ENCODE results near the gene CCL27. TPM values are rescaled to one million over a fixed set of nuclear protein-coding genes. Genes with fewer than 3 reads are reported as not detected.

CCL27 gene
- polyA plus RNA-seq, 2 of the 4 experiments (the other 2 are of a cell fraction): 0.22 to 0.27 TPM

DNA sequence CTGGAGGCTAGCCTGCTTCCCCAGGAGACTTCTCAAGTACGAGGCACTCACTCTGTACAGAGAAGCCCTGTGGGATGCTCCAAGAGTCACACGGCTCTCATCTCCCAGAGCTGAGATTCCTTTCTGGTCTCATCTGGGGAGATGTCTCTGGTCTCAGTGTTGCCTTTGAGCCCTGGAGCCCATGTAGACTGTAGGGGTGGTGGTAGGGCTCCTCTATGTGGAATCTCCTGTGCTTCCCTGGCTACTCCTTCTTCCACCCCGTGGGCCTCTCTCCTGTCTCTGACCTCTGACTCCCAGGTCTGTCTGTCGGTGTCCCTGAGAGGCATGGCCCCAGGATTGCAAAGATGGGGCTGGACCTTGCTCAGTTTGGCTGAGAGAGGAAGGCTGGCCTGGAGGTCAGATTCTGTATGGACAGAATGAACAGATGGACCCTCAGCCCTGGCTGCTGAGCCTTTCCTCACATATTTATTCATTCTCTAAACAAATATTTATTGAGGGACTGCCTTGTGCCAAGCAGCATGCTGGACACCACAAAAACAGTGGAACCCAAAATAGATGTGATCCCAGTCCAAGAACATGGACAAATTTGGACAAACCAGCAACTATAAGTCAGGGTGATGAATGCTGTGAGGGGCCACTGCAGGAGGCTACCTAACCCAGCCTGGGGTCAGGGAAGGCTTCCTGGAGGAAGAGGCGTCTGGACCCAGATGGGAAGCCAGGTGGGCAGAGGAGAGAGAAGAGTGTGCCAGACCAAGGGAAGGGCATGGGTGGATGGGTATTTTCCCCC is 26.1 kb upstream of the CCL27 start:
- no peaks in the 10 kb centered on the region for H3K4me1 ChIP-seq
- H3K27ac ChIP-seq: no peak overlapping the region
- H3K4me3 ChIP-seq: no peak overlapping the region
- POLR2A ChIA-PET: no interaction called here
- WGBS (ENCODE audit: missing lambda C conversion rate): 70% methylated on average over 5 of the region's 5 CpGs
- CTCF ChIA-PET: interaction anchor here (0.7 to 10.1 kb wide), 7 partner anchors 11 to 97 kb away, joined by 3 to 135 read pairs (median 4); no protein-coding TSS in a partner anchor
- no peak for DNase-seq (ENCODE audit: low read depth in 1 of 2, low spot score in 1 of 2)
- H3K9me3 ChIP-seq: no peaks in the 10 kb centered on the region
- FAIRE-seq: no peak
- ATAC-seq: no peak
- TF ChIP-seq ZSCAN20 (CRISPR knock-in tag; IDR thresholded peaks at IDR 0.05) (no peak), NPAS2 (CRISPR knock-in tag; IDR thresholded peaks at IDR 0.05; ENCODE audit: borderline replicate concordance) (no peak), NR3C1 (IDR thresholded peaks at IDR 0.05) (no peak), EP300 (IDR thresholded peaks at IDR 0.05) (no peak), ZNF302 (CRISPR knock-in tag; IDR thresholded peaks at IDR 0.05) (no peak), REST (IDR thresholded peaks at IDR 0.05) (no peak), JUN (IDR thresholded peaks at IDR 0.05) (no peak), HOXB13 (CRISPR knock-in tag; IDR thresholded peaks at IDR 0.05; ENCODE audit: low read depth) (no peak), JUNB (IDR thresholded peaks at IDR 0.05) (no peak), FOSL2 (IDR thresholded peaks at IDR 0.05) (no peak), FOSL2 (CRISPR knock-in tag; IDR thresholded peaks at IDR 0.05) (no peak), POLR2A (IDR thresholded peaks at IDR 0.05; ENCODE audit: low read length) (no peak), NFE2L2 (conservative IDR thresholded peaks at IDR 0.05; ENCODE audit: low read length) (no peak), CHD4 (IDR thresholded peaks at IDR 0.05; ENCODE audit: borderline replicate concordance) (no peak), CHD2 (IDR thresholded peaks at IDR 0.05; ENCODE audit: low read length, partially characterized antibody) (no peak), CTCF (IDR thresholded peaks at IDR 0.05) (no peak), RCOR1 (IDR thresholded peaks at IDR 0.05; ENCODE audit: low read depth, low read length) (no peak), ZC3H11A (IDR thresholded peaks at IDR 0.05) (no peak), FOSB (CRISPR knock-in tag; IDR thresholded peaks at IDR 0.05) (no peak), HDAC2 (IDR thresholded peaks at IDR 0.05) (no peak), POLR2AphosphoS2 (conservative IDR thresholded peaks at IDR 0.05; ENCODE audit: low read length) (no peak)
- H3K4me2 ChIP-seq: no peak overlapping the region

GRCh38 chr9:34687276-34688030 is 25.0 kb upstream of the CCL27 start:
- Histone ChIP-seq H3K27ac (no peak overlapping the region), H3K4me1 (no peaks in the 10 kb centered on the region), H3K4me2 (no peak overlapping the region), H3K4me3 (no peak overlapping the region), H3K9me3 (no peaks in the 10 kb centered on the region)
- DNase-seq (ENCODE audit: low read depth in 1 of 2, low spot score in 1 of 2) (no peak), ATAC-seq (no peak), FAIRE-seq (no peak)
- POLR2A ChIA-PET: no interaction called here
- CTCF ChIA-PET: interaction anchor here (0.8 to 10.1 kb wide), 6 partner anchors 12 to 96 kb away, joined by 3 to 135 read pairs (median 6); no protein-coding TSS in a partner anchor
- 70% methylated on average over 10 of the region's 10 CpGs for WGBS (ENCODE audit: missing lambda C conversion rate)
- TF ChIP-seq CEBPB (IDR thresholded peaks at IDR 0.05): no peak
- no peak for TF ChIP-seq CTCF (IDR thresholded peaks at IDR 0.05)
- no peak for TF ChIP-seq ESRRA (IDR thresholded peaks at IDR 0.05; ENCODE audit: borderline replicate concordance, low read length)
- TF ChIP-seq SMC3 (IDR thresholded peaks at IDR 0.05): no peak
- TF ChIP-seq BCL3 (IDR thresholded peaks at IDR 0.05): no peak
- no peak for TF ChIP-seq ZC3H11A (IDR thresholded peaks at IDR 0.05)
- TF ChIP-seq, protein P1, sequence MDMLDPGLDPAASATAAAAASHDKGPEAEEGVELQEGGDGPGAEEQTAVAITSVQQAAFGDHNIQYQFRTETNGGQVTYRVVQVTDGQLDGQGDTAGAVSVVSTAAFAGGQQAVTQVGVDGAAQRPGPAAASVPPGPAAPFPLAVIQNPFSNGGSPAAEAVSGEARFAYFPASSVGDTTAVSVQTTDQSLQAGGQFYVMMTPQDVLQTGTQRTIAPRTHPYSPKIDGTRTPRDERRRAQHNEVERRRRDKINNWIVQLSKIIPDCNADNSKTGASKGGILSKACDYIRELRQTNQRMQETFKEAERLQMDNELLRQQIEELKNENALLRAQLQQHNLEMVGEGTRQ (IDR thresholded peaks at IDR 0.05): no peak
- TF ChIP-seq TP53 (CRISPR knock-in tag; IDR thresholded peaks at IDR 0.05): no peak
- TF ChIP-seq RFX5 (IDR thresholded peaks at IDR 0.05): no peak
- TF ChIP-seq TFCP2L1 (CRISPR knock-in tag; IDR thresholded peaks at IDR 0.05): no peak
